Activated CD4-positive, alpha-beta T cell treated with anti-CD3 and anti-CD28 coated beads, Interleukin-2, amount 10 ng/mL, durations not matched to agents 7 days and 5 days (primary cell): ENCODE data around the gene RASSF8. TPM values are rescaled to one million over a fixed set of nuclear protein-coding genes. Genes with fewer than 3 reads are reported as not detected.

Experiments
- CTCF ChIA-PET: fragments of 350-600 bp; sonication (Branson Sonifier 250); formaldehyde crosslinking; loops from one replicate; lab custom pipeline; 2021; ENCODE audit warnings: antibody characterized with exemption; lab: Charles Lee
- POLR2A ChIA-PET: fragments of 350-600 bp; sonication (Branson Sonifier 250); formaldehyde crosslinking; loops from one replicate; lab custom pipeline; 2021; ENCODE audit warnings: antibody characterized with exemption; lab: Charles Lee
- DNase-seq: peaks from one replicate; pipeline ENCODE4 v3.0.0-alpha.2; 2020
- H3K27ac Mint-ChIP-seq: one replicate; pipeline ENCODE4 v1.8.0; 2021; ENCODE audit warnings: mild to moderate bottlenecking, moderate library complexity, mixed read lengths
- H3K27me3 Mint-ChIP-seq: one replicate; pipeline ENCODE4 v1.8.0; 2021; ENCODE audit warnings: mixed read lengths
- H3K36me3 Mint-ChIP-seq: one replicate; pipeline ENCODE4 v1.8.0; 2021; ENCODE audit warnings: low read depth, mixed read lengths
- H3K4me1 Mint-ChIP-seq: one replicate; pipeline ENCODE4 v1.8.0; 2021; ENCODE audit warnings: mixed read lengths
- H3K4me3 Mint-ChIP-seq: one replicate; pipeline ENCODE4 v1.8.0; 2021; ENCODE audit warnings: mild to moderate bottlenecking, moderate library complexity, mixed read lengths
- H3K9me3 Mint-ChIP-seq: one replicate; pipeline ENCODE4 v1.8.0; 2021; ENCODE audit warnings: mixed read lengths
- total RNA-seq, 2 experiments: library from RNA; stranded (reverse); gene quantifications; one replicate each; pipeline ENCODE4 v1.2.3, GENCODE V29; 2021

Gene RASSF8
- total RNA-seq, 2 experiments from 2014 or later, result 0.92 to 2.1 TPM

- H3K27me3 Mint-ChIP-seq, result peaks cover 4% of the 10 kb centered on the region
- no peaks in the 10 kb centered on the region for H3K4me1 Mint-ChIP-seq
- no peak overlapping the region for H3K4me3 Mint-ChIP-seq
- H3K36me3 Mint-ChIP-seq, result no peaks in the 10 kb centered on the region
- ChIA-PET POLR2A (no interaction called here), CTCF (no interaction called here)
- no peak for DNase-seq
- H3K9me3 Mint-ChIP-seq, result no peaks in the 10 kb centered on the region
- H3K27ac Mint-ChIP-seq, result no peak overlapping the region
Measured at GRCh38 chr12:25970916-25971653, 12.6 kb downstream of the RASSF8 start.

DNA sequence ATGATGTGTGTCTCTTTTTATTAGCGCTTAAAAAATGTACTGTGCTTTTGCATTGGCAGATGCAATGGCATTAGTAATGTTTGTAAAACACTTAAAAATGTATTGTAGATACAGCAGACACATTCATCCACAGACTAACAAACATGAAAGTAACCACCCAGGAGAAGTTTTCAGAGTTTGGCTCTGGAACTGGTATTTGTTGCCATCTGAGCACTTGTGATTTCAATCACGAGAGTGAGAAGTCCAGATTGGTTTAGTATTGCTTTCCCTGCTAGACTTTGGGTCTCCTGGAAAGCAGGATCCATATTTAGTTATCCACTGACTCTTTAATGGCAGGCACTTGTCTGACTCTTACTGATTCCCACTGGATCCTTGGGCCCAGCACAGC, 13.2 kb downstream of the RASSF8 start:
- CTCF ChIA-PET, result no interaction called here
- no peak overlapping the region for H3K4me3 Mint-ChIP-seq
- H3K27me3 Mint-ChIP-seq, result peaks cover 4% of the 10 kb centered on the region
- no peaks in the 10 kb centered on the region for H3K9me3 Mint-ChIP-seq
- no peak overlapping the region for H3K27ac Mint-ChIP-seq
- no peak for DNase-seq
- H3K36me3 Mint-ChIP-seq, result no peaks in the 10 kb centered on the region
- no peaks in the 10 kb centered on the region for H3K4me1 Mint-ChIP-seq
- POLR2A ChIA-PET, result no interaction called here

DNA sequence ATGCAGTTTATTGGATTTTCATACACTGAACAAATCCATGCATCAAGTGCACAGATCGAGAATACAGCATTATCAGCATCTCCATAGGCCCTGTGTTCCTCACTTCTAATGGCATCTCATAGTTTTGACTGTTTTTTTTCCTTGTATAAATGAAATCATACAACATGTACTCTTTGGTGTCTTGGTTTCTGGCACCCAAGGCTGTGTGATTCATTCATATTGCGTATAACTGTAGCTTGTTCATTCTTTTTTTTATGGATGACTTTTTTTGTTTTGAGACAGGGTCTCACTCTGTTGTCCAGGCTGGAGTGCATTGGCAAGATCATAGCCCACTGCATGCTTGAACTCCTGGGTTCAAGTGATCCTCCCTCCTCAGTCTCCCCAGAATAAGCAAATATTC, 14.3 kb downstream of the RASSF8 start:
- H3K4me3 Mint-ChIP-seq, result no peak overlapping the region
- no peaks in the 10 kb centered on the region for H3K4me1 Mint-ChIP-seq
- H3K27ac Mint-ChIP-seq, result no peak overlapping the region
- ChIA-PET CTCF (interaction anchor here (0.6 kb wide), 1 partner anchor 910 kb away, joined by 3 read pairs; no protein-coding TSS in a partner anchor), POLR2A (no interaction called here)
- H3K9me3 Mint-ChIP-seq, result no peaks in the 10 kb centered on the region
- H3K36me3 Mint-ChIP-seq, result no peaks in the 10 kb centered on the region
- H3K27me3 Mint-ChIP-seq, result peaks cover 4% of the 10 kb centered on the region
- no peak for DNase-seq

DNA sequence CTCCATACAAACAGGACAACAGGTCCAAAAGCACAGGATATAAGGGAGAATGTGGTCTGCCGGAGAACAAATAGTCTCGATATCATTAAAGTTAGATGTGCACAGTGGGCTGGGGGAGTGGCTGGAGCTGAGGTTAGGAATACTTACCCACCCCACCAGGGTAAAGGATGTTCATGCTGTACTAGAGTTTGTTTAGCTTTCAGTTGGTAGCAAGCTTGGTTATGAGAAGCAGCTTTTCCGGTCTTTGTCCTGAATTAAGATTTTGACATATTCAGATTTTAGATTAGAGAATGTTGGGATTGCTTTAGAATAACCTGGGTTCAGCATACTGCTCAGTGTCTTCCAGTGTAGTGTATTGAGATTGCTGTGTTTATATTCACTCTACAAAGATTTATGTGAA, 16.7 kb downstream of the RASSF8 start:
- DNase-seq, result no peak
- H3K4me3 Mint-ChIP-seq, result no peak overlapping the region
- ChIA-PET CTCF (no interaction called here), POLR2A (no interaction called here)
- no peaks in the 10 kb centered on the region for H3K4me1 Mint-ChIP-seq
- H3K27ac Mint-ChIP-seq, result no peak overlapping the region
- H3K27me3 Mint-ChIP-seq, result peaks cover 7% of the 10 kb centered on the region
- no peaks in the 10 kb centered on the region for H3K36me3 Mint-ChIP-seq
- H3K9me3 Mint-ChIP-seq, result no peaks in the 10 kb centered on the region

DNA sequence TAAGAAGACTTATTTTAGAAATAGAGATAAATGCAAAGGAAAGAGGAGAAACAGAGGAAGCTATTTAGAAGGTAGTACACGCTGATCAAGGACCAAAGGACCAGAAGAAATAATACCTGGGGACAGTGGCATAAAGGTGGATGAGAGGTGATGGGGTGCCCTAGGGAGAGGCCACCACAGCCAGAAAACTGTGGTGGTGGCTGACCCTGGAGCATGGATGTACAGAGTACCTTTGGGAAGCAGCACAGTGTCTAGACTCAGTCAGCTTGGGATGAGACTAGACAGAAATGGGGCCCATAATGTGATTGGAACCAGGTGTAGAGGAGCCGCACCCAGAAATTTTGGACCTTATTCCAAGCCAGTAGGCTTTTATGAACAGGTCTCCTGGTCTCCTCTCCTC, 17.2 kb downstream of the RASSF8 start:
- ChIA-PET POLR2A (no interaction called here), CTCF (no interaction called here)
- no peak overlapping the region for H3K4me3 Mint-ChIP-seq
- no peak for DNase-seq
- no peaks in the 10 kb centered on the region for H3K36me3 Mint-ChIP-seq
- H3K27me3 Mint-ChIP-seq, result peaks cover 7% of the 10 kb centered on the region
- no peaks in the 10 kb centered on the region for H3K9me3 Mint-ChIP-seq
- H3K27ac Mint-ChIP-seq, result no peak overlapping the region
- no peaks in the 10 kb centered on the region for H3K4me1 Mint-ChIP-seq

GRCh38 chr12:25976289-25976688, 17.8 kb downstream of the RASSF8 start:
- Mint-ChIP-seq H3K9me3 (no peaks in the 10 kb centered on the region), H3K27me3 (peaks cover 7% of the 10 kb centered on the region), H3K27ac (no peak overlapping the region), H3K36me3 (no peaks in the 10 kb centered on the region), H3K4me3 (no peak overlapping the region), H3K4me1 (no peaks in the 10 kb centered on the region)
- ChIA-PET CTCF (no interaction called here), POLR2A (no interaction called here)
- DNase-seq, result no peak

- POLR2A ChIA-PET, result no interaction called here
- Mint-ChIP-seq H3K36me3 (no peaks in the 10 kb centered on the region), H3K9me3 (no peaks in the 10 kb centered on the region), H3K27ac (no peak overlapping the region), H3K4me3 (no peak overlapping the region), H3K27me3 (peaks cover 7% of the 10 kb centered on the region), H3K4me1 (no peaks in the 10 kb centered on the region)
- no peak for DNase-seq
- CTCF ChIA-PET, result no interaction called here
Measured at GRCh38 chr12:25977047-25977446, 18.6 kb downstream of the RASSF8 start.

DNA sequence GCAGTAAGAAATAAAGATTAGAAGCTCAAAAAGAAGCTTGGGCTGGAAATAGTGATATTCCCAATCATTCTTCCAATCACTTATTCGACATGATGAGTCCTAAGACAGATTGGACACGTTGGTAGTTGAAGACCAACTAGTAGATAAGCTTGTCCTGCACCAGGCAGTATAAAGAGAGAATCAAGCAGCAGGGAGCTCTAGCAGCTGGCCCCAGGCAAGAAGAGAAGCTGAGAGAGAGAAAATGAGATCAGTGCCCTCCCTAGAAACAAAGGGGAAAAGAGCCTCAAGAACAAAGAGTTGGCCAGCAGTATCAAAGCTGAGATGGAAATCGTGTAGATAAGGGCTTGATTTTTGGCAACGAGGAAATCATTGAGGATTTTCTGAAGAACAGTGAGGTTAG, 20.6 kb downstream of the RASSF8 start:
- H3K4me1 Mint-ChIP-seq, result no peaks in the 10 kb centered on the region
- no peaks in the 10 kb centered on the region for H3K36me3 Mint-ChIP-seq
- no peak overlapping the region for H3K27ac Mint-ChIP-seq
- no peaks in the 10 kb centered on the region for H3K9me3 Mint-ChIP-seq
- ChIA-PET CTCF (interaction anchor here (0.6 kb wide), 1 partner anchor 271 kb away, joined by 4 read pairs; no protein-coding TSS in a partner anchor), POLR2A (no interaction called here)
- H3K4me3 Mint-ChIP-seq, result no peak overlapping the region
- H3K27me3 Mint-ChIP-seq, result peaks cover 7% of the 10 kb centered on the region
- no peak for DNase-seq

GRCh38 chr12:25979563-25979962, 21.1 kb downstream of the RASSF8 start:
- peaks cover 7% of the 10 kb centered on the region for H3K27me3 Mint-ChIP-seq
- CTCF ChIA-PET, result no interaction called here

DNA sequence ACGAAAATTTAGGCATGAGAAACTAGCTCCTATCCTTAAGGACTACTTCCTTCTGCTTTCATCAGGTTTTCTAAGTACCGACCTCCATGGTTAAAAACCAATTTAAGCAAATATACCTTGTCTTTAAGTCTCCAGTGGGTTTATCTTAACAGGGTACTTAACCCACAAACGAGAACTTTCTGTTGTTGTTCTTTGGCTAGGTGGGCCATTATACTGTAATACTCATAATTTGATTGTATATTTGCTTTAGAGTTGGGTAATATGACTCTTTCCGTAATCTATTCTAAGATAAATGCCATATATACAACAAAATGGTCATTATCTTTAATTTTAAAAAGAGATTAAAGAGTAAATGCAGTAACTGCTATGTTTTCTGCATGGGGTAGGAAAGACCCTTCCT, 21.6 kb downstream of the RASSF8 start:
- no peak for DNase-seq
- CTCF ChIA-PET, result no interaction called here

More at GRCh38 chr12:25979563-25979962, 21.1 kb downstream of the RASSF8 start:
- no peaks in the 10 kb centered on the region for H3K4me1 Mint-ChIP-seq
- H3K27ac Mint-ChIP-seq, result no peak overlapping the region
- no peak overlapping the region for H3K4me3 Mint-ChIP-seq
- DNase-seq, result no peak
- H3K36me3 Mint-ChIP-seq, result no peaks in the 10 kb centered on the region
- H3K9me3 Mint-ChIP-seq, result no peaks in the 10 kb centered on the region
- POLR2A ChIA-PET, result no interaction called here

GRCh38 chr12:25981597-25981996, 23.1 kb downstream of the RASSF8 start:
- Mint-ChIP-seq H3K36me3 (no peaks in the 10 kb centered on the region), H3K27ac (no peak overlapping the region), H3K9me3 (no peaks in the 10 kb centered on the region), H3K4me3 (no peak overlapping the region), H3K4me1 (no peaks in the 10 kb centered on the region), H3K27me3 (peaks cover 3% of the 10 kb centered on the region)
- POLR2A ChIA-PET, result interaction anchor here (0.6 kb wide), 1 partner anchor 52 kb away, joined by 12 read pairs; no protein-coding TSS in a partner anchor
- no peak for DNase-seq
- CTCF ChIA-PET, result interaction anchor here (1.4 kb wide), 1 partner anchor 8 kb away, joined by 4 read pairs; no protein-coding TSS in a partner anchor

More for the DNA sequence above, 21.6 kb downstream of the RASSF8 start:
- POLR2A ChIA-PET, result no interaction called here
- Mint-ChIP-seq H3K27ac (no peak overlapping the region), H3K36me3 (no peaks in the 10 kb centered on the region), H3K4me1 (no peaks in the 10 kb centered on the region), H3K9me3 (no peaks in the 10 kb centered on the region), H3K27me3 (peaks cover 6% of the 10 kb centered on the region), H3K4me3 (no peak overlapping the region)

- CTCF ChIA-PET, result interaction anchor here (1.4 kb wide), 1 partner anchor 9 kb away, joined by 4 read pairs; no protein-coding TSS in a partner anchor
- H3K4me3 Mint-ChIP-seq, result no peak overlapping the region
- H3K27me3 Mint-ChIP-seq, result peaks cover 3% of the 10 kb centered on the region
- no peaks in the 10 kb centered on the region for H3K4me1 Mint-ChIP-seq
- no peaks in the 10 kb centered on the region for H3K36me3 Mint-ChIP-seq
- H3K27ac Mint-ChIP-seq, result no peak overlapping the region
- no peaks in the 10 kb centered on the region for H3K9me3 Mint-ChIP-seq
- POLR2A ChIA-PET, result no interaction called here
- DNase-seq, result no peak
Measured at GRCh38 chr12:25982416-25982815, 23.9 kb downstream of the RASSF8 start.

DNA sequence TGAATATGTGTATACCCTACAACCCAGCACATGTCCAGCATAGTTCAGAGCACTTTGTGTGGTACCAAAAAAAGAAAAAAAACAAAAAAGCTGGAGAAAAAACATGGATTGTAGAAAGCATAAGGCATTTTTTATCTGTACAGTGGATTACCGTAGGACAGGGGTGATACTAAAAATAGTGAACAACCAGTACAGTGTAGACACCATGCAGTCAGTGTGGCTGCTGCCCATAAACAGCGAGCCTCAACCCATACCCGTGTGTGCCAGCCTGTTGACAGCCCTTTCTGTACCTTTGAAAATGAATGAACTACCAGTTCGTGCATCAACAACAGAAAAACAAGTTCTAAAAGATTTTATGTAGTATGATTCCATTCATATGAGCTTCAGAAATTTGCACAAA, 25.1 kb downstream of the RASSF8 start:
- CTCF ChIA-PET, result no interaction called here
- no peak overlapping the region for H3K27ac Mint-ChIP-seq
- no peaks in the 10 kb centered on the region for H3K4me1 Mint-ChIP-seq
- no peaks in the 10 kb centered on the region for H3K9me3 Mint-ChIP-seq
- no peak for DNase-seq
- H3K4me3 Mint-ChIP-seq, result no peak overlapping the region
- no peaks in the 10 kb centered on the region for H3K36me3 Mint-ChIP-seq
- peaks cover 3% of the 10 kb centered on the region for H3K27me3 Mint-ChIP-seq
- POLR2A ChIA-PET, result no interaction called here

DNA sequence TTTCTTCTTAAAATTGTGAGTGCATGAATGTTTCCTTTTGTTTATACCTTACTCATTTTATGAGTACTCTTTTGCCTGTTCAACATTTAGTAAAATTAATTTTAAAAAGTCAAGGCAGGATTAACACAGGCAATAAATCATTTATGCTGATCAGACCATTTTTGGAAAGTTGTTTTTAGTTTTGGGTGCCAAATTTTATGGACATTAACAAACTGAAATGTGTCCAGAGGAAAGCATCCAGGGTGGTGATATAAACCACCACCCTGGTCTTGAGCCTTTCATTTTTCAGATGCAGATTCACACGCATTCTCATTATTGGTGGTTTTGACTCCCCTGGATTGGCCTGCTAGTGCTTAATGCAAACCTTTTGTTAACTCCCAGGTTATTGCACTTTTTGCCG, 26.3 kb downstream of the RASSF8 start:
- H3K4me3 Mint-ChIP-seq, result no peak overlapping the region
- no peaks in the 10 kb centered on the region for H3K4me1 Mint-ChIP-seq
- peaks cover under 1% of the 10 kb centered on the region for H3K27me3 Mint-ChIP-seq
- no peak for DNase-seq
- CTCF ChIA-PET, result no interaction called here
- H3K9me3 Mint-ChIP-seq, result no peaks in the 10 kb centered on the region
- no peaks in the 10 kb centered on the region for H3K36me3 Mint-ChIP-seq
- no peak overlapping the region for H3K27ac Mint-ChIP-seq
- POLR2A ChIA-PET, result no interaction called here
